Measurements from ENCODE around the gene GSS.
"Not testable (repeated sequence)": the region's sequence is repeated elsewhere in the genome, so short reads cannot be mapped to it uniquely, and the experiment has no call there.

The GSS gene

GRCh38 chr20:34943808-34944567, 11.6 kb downstream of the GSS start:
- DNase-seq: peak; percentile 44

DNA sequence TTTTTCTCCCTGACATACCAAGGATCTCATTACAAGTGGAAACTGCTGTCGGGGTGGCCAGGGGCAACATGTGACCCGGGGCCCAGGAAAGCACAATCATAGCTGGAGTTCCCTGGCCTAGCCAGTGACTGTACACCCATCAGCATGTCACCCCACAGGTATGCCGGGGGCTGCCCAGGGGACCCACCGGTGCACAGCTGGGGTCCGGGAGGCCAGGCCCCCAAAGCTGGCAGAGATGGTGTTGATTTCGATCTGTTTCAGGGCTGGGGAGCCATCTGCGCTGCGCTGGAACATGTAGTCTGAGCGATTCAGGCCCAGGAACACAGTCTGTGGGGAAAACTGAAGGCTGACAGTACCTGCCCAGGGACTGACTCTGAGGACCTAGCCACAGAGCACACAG, 13.3 kb downstream of the GSS start:
- no peak for DNase-seq

- no peak for DNase-seq
These were observed 14.4 kb downstream of the GSS start for GRCh38 chr20:34941226-34941625.

- DNase-seq: no peak
These were observed 15.5 kb downstream of the GSS start for GRCh38 chr20:34940081-34940481.

GRCh38 chr20:34938466-34939163, 17.0 kb downstream of the GSS start:
- no peak for DNase-seq

- DNase-seq: no peak
These were observed 23.8 kb downstream of the GSS start for GRCh38 chr20:34931771-34932170.

- no peak for DNase-seq
These were observed 27.2 kb downstream of the GSS start for GRCh38 chr20:34928411-34928810.

- no peak for DNase-seq
These were observed 27.9 kb downstream of the GSS start for GRCh38 chr20:34927736-34928135.

DNA sequence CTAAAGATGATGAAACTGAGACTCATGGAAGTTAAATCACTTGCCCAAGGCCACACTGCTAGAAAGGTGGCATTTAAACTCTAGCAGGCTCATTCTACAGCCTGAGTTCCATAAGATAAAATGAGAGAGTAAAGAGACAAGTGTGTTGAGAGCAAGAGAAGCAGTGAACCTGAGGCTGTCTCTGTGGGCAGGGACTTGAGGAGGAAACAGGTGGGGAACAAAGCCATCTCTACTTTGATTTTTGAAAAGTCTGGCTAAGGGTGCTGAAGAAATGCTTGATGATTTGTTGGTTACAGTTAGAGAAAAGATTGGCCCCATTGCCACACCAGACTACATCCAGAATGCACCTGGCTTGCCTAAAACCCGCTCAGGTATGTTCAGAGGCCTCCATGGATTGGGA, 29.0 kb downstream of the GSS start:
- no peak for DNase-seq

GRCh38 chr20:34925981-34926380, 29.6 kb downstream of the GSS start:
- DNase-seq: no peak

DNA sequence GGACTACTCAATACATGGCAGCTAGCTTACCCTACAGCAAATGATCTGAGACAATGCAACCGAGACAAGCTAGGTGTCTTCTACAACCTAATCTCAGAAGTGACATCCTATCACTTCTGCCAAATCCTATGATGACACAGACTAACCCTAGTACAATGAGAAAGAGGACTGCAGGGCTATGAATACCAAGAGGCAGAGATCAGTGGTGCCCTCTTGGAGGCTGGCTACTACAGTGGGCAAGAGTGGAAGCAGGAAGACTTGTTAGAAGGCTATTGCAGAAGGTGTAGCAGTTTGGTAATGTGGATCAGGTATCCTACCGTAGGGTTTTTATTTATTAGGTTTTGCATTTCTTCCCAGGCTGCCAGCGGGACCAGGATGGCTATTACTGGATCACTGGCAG, 30.3 kb downstream of the GSS start:
- DNase-seq: no peak

GRCh38 chr20:34923414-34923813, 32.2 kb downstream of the GSS start:
- no peak for DNase-seq

GRCh38 chr20:34922654-34923381, 32.8 kb downstream of the GSS start:
- DNase-seq: peak; percentile 81

- DNase-seq: no peak
These were observed 34.2 kb downstream of the GSS start for GRCh38 chr20:34921436-34921835.

DNA sequence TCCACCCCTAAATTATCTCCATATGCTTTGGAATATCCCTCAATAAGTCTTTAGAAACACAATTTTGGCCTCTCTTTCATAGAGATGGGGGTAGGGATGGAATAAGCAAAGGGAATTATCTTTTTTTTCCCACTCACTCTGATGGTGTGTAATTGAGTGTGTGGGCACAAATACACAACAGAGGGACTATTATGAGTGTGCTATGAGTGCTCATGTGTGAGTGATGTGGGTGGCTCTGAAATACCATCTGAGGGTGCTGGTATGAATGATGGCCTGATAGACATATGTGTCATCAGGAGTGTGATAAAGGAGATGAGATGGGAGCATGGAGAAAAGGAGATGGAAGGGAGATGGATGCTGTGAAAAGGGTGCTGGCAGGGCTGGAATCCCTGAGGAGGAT, 35.6 kb downstream of the GSS start:
- no peak for DNase-seq

DNA sequence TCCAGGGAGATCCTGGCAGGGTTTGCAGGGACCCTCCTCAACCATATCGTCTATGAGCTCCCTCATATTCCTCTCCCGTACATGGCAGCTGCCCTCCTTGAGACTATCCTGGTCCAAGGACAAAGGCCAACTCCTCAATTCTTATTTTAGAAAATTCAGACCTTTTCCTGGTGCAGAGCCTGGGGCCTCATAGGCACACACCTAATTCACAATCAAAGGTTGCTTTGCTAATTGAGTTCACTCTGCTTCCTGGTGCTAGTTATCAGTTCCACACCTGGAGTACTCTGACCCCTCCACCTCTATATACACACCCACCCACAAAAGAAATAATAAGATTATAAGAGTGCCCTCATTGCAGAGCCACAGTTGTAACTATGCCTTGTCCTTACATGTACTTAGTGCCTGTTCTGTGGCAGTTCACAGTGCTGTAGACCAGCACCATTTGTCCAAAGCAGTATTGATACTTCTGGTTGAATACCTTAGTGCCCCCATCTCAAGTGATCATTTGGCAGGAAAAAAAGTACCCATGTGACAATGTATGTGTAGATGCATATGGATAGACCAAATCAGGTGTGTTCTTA, 38.7 kb downstream of the GSS start:
- DNase-seq: no peak

DNA sequence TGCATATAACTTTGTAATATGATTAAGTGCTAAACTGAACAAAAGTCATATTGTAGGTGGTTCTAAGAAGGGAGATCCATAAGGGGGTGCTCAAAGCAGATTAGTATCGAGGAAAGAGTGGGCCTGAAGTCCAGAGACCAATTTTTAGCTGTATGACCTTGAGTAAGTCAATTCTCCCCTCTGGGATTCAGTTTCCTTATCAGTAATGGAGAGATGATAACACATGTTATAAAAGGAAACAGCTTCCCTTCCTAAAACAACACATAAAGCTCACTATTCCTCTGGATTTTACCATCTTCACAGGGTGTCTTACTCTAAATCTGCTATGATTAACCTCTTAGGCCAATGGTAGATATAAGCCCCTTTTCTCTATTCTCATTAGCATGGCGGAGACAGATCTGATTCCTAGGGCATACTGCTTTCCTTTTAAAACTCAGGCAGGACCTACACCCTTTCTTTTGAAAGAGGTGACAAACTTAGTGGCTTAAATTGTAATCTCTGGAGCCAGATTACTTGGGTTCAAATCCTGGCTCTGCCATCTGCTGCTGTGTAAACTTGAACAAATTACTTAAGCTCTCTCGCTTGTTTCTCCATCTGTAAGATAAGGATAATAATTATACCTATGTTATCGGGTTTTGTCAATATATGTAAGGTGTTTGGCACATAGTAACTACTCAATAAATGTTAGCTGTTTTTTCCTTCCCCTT, 39.7 kb downstream of the GSS start:
- DNase-seq: no peak

- no peak for DNase-seq
These were observed 40.5 kb downstream of the GSS start for GRCh38 chr20:34915131-34915530.

- peak; percentile 94 for DNase-seq
These were observed 47.8 kb downstream of the GSS start for GRCh38 chr20:34907616-34908469.

DNA sequence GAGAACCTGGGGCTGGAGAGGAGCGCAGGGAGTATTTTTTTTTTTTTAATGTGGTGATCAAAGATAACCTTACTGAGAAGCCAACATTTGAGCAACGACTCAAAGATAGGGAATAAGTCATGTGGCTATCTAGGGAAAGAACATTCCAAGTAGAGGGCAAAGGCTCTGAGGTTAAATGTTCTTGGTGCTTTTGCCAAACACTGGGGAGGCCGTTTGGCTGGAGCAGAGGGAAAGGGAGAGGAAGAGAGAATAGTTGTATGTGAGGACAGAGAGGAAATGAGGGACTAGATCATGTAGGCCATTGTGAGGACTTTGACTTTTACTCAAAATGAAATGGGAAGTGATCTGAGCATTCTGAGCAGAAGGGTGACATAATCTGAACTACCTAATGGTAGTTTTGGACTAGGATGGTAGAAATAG, 51.4 kb downstream of the GSS start:
- no peak for DNase-seq

DNA sequence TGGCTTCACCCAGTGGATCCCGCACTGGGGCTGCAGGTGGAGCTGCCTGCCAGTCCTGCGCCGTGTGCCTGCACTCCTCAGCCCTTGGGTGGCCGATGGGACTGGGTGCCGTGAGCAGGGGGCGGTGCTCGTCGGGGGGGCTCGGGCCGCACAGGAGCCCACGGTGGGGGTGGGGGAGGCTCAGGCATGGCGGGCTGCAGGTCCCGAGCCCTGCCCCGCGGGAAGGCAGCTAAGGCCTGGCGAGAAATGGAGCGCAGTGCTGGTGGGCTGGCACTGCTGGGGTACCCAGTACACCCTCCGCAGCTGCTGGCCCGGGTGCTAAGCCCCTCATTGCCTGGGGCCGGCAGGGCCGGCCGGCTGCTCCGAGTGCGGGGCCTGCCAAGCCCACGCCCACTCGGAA, 56.9 kb downstream of the GSS start:
- DNase-seq: not testable (repeated sequence)

- DNase-seq: not testable (repeated sequence)
These were observed 57.5 kb downstream of the GSS start for GRCh38 chr20:34898129-34898528.

All from fibroblast of skin of right biceps (primary cell).